Adrenal gland (tissue), 5 donors: Measurements from ENCODE around the gene AKAP13.

Experiments
- POLR2A ChIP-seq, 2 donors: fragments of 450-650 bp; IDR thresholded peaks; one replicate each; pipeline ENCODE4 v1.6.1; 2017; ENCODE audit warnings: antibody characterized with exemption in 2 of 2, mild to moderate bottlenecking in 2 of 2, moderate library complexity in 1 of 2
- TF ChIP-seq, protein P1 (sequence below), 6 experiments: fragments of 450-650 bp in 4 of 6; fragments of 200-600 bp in 2 of 6; sonication (generic) in 1 of 6; IDR thresholded peaks; 1 replicate in 5 of 6; 2 replicates in 1 of 6; pipeline versions ENCODE4 v1.5.1 to v1.8.0; 2016 to 2021; ENCODE audit warnings: antibody characterized with exemption in 6 of 6, mild to moderate bottlenecking in 2 of 6, moderate library complexity in 1 of 6
- donor health status: DM: no; HTN: no; CAD: no.

DNA sequence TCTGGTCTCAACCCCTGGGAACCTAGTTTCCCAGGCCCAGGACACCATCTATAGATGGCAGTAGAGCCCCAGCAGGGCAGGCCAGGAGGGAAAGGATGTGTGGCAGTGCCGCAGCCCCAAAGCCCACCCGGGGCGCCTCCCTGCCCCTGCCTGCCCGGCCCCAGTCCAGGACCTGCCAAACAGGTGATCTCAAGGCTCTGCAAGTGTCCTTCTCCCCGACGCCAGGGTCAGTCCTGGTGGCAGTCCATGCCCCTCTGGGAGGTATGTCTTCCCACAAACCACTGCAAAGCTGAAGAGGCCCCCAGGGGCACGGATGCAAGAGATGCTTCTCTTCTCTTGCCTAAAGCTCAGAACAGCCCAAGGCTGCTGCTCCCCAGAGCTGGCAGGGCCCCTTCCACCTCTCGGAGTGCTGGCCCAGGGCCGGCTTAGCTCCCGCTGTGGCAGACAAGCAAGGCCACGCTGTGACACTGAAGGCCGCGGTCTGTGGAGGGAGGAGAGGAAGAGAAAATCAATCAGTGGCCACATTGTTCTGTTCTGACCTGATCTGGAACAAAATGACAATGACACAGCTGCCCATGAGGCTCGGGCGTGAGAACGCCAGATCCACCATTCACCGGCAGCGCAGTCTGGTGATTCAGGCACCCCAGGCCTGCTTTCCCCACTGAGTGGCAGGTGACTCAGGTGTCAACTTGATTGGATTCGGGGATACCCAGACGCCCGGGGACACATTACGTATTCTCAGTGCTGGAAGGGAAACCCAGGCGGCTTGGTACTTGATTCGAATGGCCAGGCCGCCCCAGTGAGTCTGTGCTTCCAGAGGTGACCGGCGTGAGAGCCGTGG, 380.3 kb downstream of the AKAP13 start:
- no peak for TF ChIP-seq POLR2A (IDR thresholded peaks at IDR 0.05)
- TF ChIP-seq, protein P1, sequence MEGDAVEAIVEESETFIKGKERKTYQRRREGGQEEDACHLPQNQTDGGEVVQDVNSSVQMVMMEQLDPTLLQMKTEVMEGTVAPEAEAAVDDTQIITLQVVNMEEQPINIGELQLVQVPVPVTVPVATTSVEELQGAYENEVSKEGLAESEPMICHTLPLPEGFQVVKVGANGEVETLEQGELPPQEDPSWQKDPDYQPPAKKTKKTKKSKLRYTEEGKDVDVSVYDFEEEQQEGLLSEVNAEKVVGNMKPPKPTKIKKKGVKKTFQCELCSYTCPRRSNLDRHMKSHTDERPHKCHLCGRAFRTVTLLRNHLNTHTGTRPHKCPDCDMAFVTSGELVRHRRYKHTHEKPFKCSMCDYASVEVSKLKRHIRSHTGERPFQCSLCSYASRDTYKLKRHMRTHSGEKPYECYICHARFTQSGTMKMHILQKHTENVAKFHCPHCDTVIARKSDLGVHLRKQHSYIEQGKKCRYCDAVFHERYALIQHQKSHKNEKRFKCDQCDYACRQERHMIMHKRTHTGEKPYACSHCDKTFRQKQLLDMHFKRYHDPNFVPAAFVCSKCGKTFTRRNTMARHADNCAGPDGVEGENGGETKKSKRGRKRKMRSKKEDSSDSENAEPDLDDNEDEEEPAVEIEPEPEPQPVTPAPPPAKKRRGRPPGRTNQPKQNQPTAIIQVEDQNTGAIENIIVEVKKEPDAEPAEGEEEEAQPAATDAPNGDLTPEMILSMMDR (IDR thresholded peaks at IDR 0.05): peak in 2 of 6 experiments; percentile 10 to 28
